ENCODE measurements around the gene TPPP2. TPM values are rescaled to one million over a fixed set of nuclear protein-coding genes. Genes with fewer than 3 reads are reported as not detected.

Gene TPPP2
- total and polyA plus RNA-seq, 2 donors (not counting 1 experiment from before 2014, with no cell fraction given), result not detected

- DNase-seq (ENCODE audit: low read depth in 2 of 2), result no peak
These were observed 48.7 kb downstream of the TPPP2 start for GRCh38 chr14:21078726-21079125.

GRCh38 chr14:21081521-21082142 lies 51.6 kb downstream of the TPPP2 start:
- Histone ChIP-seq H3K79me2 (ENCODE audit: control insufficient read depth, insufficient read depth, low read length) (no peaks in the 10 kb centered on the region), H3K9me3 (ENCODE audit: control insufficient read depth, insufficient read depth, low read depth, low read length) (no peaks in the 10 kb centered on the region), H3K4me3 (replicated peaks in 1 of 4; ENCODE audit: control extremely low read depth in 1 of 4, insufficient read depth in 1 of 4, low read depth in 3 of 4, low read length in 4 of 4) (no peak overlapping the region), H3K4me1 (ENCODE audit: control insufficient read depth, extremely low read depth, insufficient read depth, low read length) (no peaks in the 10 kb centered on the region), H3K36me3 (ENCODE audit: control insufficient read depth, insufficient read depth, low read length) (peaks cover 25% of the 10 kb centered on the region), H3K9ac (ENCODE audit: insufficient read depth, low read length) (no peak overlapping the region), H2AFZ (ENCODE audit: low read length) (no peak overlapping the region), H3K27me3 (ENCODE audit: control insufficient read depth, insufficient read depth, low read length) (no peaks in the 10 kb centered on the region), H3K4me2 (ENCODE audit: extremely low read depth, insufficient read depth, low read length) (no peak overlapping the region), H4K20me1 (ENCODE audit: control insufficient read depth, extremely low read depth, insufficient read depth, low read length) (no peaks in the 10 kb centered on the region), H3K27ac (ENCODE audit: insufficient read depth, low read length) (no peak overlapping the region)
- TF ChIP-seq CTCF (conservative IDR thresholded peaks at IDR 0.05 in 1 of 2, IDR thresholded peaks at IDR 0.05 in 1 of 2; ENCODE audit: low read depth in 1 of 2, low read length in 2 of 2) (no peak), EZH2 (IDR thresholded peaks at IDR 0.05; ENCODE audit: low read length, missing control alignments) (no peak)
- no peak for DNase-seq (ENCODE audit: low read depth in 2 of 2)

More at GRCh38 chr14:21078726-21079125, 48.7 kb downstream of the TPPP2 start:
- Histone ChIP-seq H4K20me1 (ENCODE audit: control insufficient read depth, extremely low read depth, insufficient read depth, low read length) (no peaks in the 10 kb centered on the region), H3K9me3 (ENCODE audit: control insufficient read depth, insufficient read depth, low read depth, low read length) (no peaks in the 10 kb centered on the region), H3K36me3 (ENCODE audit: control insufficient read depth, insufficient read depth, low read length) (peaks cover 40% of the 10 kb centered on the region), H3K27ac (ENCODE audit: insufficient read depth, low read length) (no peak overlapping the region), H3K4me2 (ENCODE audit: extremely low read depth, insufficient read depth, low read length) (no peak overlapping the region), H3K79me2 (ENCODE audit: control insufficient read depth, insufficient read depth, low read length) (peaks cover 2% of the 10 kb centered on the region), H3K9ac (ENCODE audit: insufficient read depth, low read length) (no peak overlapping the region), H3K27me3 (ENCODE audit: control insufficient read depth, insufficient read depth, low read length) (no peaks in the 10 kb centered on the region), H2AFZ (ENCODE audit: low read length) (no peak overlapping the region), H3K4me3 (replicated peaks in 1 of 4; ENCODE audit: control extremely low read depth in 1 of 4, insufficient read depth in 1 of 4, low read depth in 3 of 4, low read length in 4 of 4) (no peak overlapping the region), H3K4me1 (ENCODE audit: control insufficient read depth, extremely low read depth, insufficient read depth, low read length) (no peaks in the 10 kb centered on the region)
- TF ChIP-seq CTCF (conservative IDR thresholded peaks at IDR 0.05 in 1 of 2, IDR thresholded peaks at IDR 0.05 in 1 of 2; ENCODE audit: low read depth in 1 of 2, low read length in 2 of 2), result no peak
- TF ChIP-seq EZH2 (IDR thresholded peaks at IDR 0.05; ENCODE audit: low read length, missing control alignments), result no peak

Other genes starting within 250 kb of the TPPP2 start
- not detected in 2 replicates for gene RNASE6, start 248.9 kb upstream of the TPPP2 start, total RNA-seq
- gene RNASE6, start 248.9 kb upstream of the TPPP2 start, polyA plus RNA-seq, result not detected in 2 replicates
- not detected in 2 replicates for gene RNASE1, start 227.4 kb upstream of the TPPP2 start, total RNA-seq
- not detected in 2 replicates for gene RNASE1, start 227.4 kb upstream of the TPPP2 start, polyA plus RNA-seq
- not detected in 2 replicates for gene RNASE3, start 138.8 kb upstream of the TPPP2 start, total RNA-seq
- not detected in 2 replicates for gene RNASE3, start 138.8 kb upstream of the TPPP2 start, polyA plus RNA-seq
- not detected in 2 replicates for gene RNASE2, start 74.7 kb upstream of the TPPP2 start, total RNA-seq
- gene RNASE2, start 74.7 kb upstream of the TPPP2 start, polyA plus RNA-seq, result not detected in 2 replicates
- gene METTL17, start 40.2 kb upstream of the TPPP2 start, total RNA-seq, result 28.4 and 31.6 TPM in 2 replicates
- 47.7 and 48.5 TPM in 2 replicates for gene METTL17, start 40.2 kb upstream of the TPPP2 start, polyA plus RNA-seq
- gene SLC39A2, start 30.9 kb upstream of the TPPP2 start, total RNA-seq, result 0.17 and 0.26 TPM in 2 replicates
- gene SLC39A2, start 30.9 kb upstream of the TPPP2 start, polyA plus RNA-seq, result not detected in 2 replicates
- gene NDRG2, start 5.2 kb upstream of the TPPP2 start, total RNA-seq, result 0.50 and 1.8 TPM in 2 replicates
- 0.32 and 0.34 TPM in 2 replicates for gene NDRG2, start 5.2 kb upstream of the TPPP2 start, polyA plus RNA-seq
- gene RNASE13, start 4.6 kb downstream of the TPPP2 start, total RNA-seq, result not detected in 2 replicates
- not detected in 2 replicates for gene RNASE13, start 4.6 kb downstream of the TPPP2 start, polyA plus RNA-seq
- not detected in 2 replicates for gene RNASE7, start 12.1 kb downstream of the TPPP2 start, total RNA-seq
- not detected in 2 replicates for gene RNASE7, start 12.1 kb downstream of the TPPP2 start, polyA plus RNA-seq
- not detected in 2 replicates for gene RNASE8, start 27.6 kb downstream of the TPPP2 start, total RNA-seq
- not detected in 2 replicates for gene RNASE8, start 27.6 kb downstream of the TPPP2 start, polyA plus RNA-seq
- 23.6 and 24.7 TPM in 2 replicates for gene ARHGEF40, start 40.1 kb downstream of the TPPP2 start, total RNA-seq
- 18.2 and 34.6 TPM in 2 replicates for gene ARHGEF40, start 40.1 kb downstream of the TPPP2 start, polyA plus RNA-seq
- gene ZNF219, start 68.4 kb downstream of the TPPP2 start, total RNA-seq, result 3.9 and 4.6 TPM in 2 replicates
- 2.2 and 2.4 TPM in 2 replicates for gene ZNF219, start 68.4 kb downstream of the TPPP2 start, polyA plus RNA-seq
- gene TMEM253, start 70.8 kb downstream of the TPPP2 start, total RNA-seq, result not detected in 2 replicates
- gene TMEM253, start 70.8 kb downstream of the TPPP2 start, polyA plus RNA-seq, result 0.05 and 0.11 TPM in 2 replicates
- not detected in 2 replicates for gene OR5AU1, start 125.8 kb downstream of the TPPP2 start, total RNA-seq
- gene OR5AU1, start 125.8 kb downstream of the TPPP2 start, polyA plus RNA-seq, result not detected in 2 replicates
- gene HNRNPC, start 239.2 kb downstream of the TPPP2 start, total RNA-seq, result 671 and 885 TPM in 2 replicates
- gene HNRNPC, start 239.2 kb downstream of the TPPP2 start, polyA plus RNA-seq, result 543 and 766 TPM in 2 replicates
- gene RPGRIP1, start 249.9 kb downstream of the TPPP2 start, total RNA-seq, result under 0.01 TPM in 1 of 2 replicates, not detected in the other
- gene RPGRIP1, start 249.9 kb downstream of the TPPP2 start, polyA plus RNA-seq, result 0.32 TPM in 1 of 2 replicates, not detected in the other

Measured in fibroblast of lung (primary cell).